GM18526 (cell line): Measurements from ENCODE around the gene DSG2.

Experiments
- POLR2A ChIP-seq: IDR thresholded peaks from 3 replicates; pipeline ENCODE4 v1.6.1; 2011; ENCODE audit not compliant: insufficient read length; ENCODE audit errors: extremely low read depth

DSG2 gene

DNA sequence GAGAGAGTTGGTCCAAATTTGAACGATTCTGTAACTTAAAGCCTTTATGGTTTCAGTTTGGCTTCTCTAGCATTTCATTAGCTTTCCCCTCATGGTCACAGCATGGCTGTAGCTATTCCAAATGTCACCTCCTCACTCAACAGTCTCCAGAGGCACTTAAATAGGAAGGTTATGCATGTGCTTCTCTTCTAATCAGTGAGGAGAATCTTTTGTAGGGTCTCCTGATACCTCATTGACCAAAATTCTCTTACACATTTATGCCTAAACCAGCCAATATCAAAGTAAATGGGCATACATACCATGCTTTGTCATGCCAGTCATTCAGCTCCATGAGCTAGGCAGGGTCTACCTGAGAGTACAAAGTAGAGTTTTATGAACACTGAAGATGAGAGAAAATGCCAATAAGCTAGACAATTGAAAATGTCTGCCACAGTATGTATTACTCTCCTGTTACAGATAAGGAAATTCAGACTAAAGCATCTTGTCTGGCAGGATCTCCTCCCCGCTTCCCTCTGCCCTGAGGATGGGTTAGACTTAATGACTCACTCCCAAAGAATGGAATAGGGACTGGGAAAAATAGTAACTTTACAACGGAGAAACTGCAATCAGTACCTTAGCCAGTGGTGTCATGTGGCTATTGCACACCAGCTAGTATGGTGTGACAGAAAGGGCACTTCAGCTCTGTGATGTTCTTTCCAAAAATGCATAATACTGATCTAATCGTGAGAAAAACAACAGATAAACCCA lies 15.4 kb downstream of the DSG2 start:
- TF ChIP-seq POLR2A, result no peak

DNA sequence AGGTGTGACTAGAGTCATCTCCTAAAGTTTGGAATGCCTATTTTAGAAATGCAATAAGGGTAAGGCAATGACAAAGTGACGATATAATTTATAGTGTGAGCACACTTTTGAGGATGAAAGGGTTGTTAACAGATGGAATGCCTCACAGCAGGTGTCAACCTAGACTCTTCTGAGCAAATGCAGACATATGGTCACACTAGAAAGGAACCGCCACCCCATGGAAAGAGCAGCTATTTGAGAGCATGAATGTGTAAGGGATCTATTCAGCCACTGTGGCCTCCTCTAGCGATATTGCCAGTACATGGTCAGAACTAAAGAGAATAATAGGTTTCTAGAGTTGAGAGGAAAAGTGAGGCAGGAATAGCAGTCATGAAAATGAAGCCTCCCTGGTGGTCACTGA lies 18.5 kb downstream of the DSG2 start:
- TF ChIP-seq POLR2A, result no peak

DNA sequence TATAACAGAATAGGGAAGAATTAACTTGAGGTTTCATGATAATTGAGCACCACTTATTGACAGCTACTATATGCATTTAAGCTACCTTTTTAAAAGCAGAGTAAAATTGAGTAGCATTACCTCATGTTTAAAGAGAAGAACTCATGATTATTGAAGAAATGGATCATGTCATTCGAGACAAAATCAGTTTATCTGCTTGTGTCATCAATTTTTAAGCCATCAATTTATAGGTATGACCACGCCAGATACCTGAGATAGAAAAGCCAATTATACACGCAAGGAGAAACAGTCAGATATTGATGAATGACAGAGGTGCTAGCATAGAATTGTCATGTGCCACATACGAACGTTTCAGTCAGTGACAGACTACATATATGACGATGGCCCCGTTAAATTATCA lies 28.4 kb downstream of the DSG2 start:
- TF ChIP-seq POLR2A, result no peak

DNA sequence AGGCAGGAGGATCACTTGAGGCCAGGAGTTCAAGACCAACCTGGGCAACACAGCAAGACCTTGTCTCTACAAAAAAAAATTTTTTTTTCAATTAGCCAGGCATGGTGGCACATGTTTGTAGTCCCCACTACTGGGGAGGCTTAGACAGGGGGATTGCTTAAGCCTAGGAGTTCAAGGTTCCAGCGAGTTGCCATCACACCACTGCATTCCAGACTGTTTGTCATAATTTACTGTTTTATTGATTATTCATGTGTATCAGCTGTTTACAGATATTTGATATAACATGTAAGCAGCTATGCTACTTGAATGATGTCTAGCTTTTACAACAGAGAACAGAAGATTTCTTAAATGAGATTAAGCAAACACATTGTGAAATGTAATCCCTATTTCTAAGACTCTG lies 35.3 kb downstream of the DSG2 start:
- TF ChIP-seq POLR2A, result no peak

DNA sequence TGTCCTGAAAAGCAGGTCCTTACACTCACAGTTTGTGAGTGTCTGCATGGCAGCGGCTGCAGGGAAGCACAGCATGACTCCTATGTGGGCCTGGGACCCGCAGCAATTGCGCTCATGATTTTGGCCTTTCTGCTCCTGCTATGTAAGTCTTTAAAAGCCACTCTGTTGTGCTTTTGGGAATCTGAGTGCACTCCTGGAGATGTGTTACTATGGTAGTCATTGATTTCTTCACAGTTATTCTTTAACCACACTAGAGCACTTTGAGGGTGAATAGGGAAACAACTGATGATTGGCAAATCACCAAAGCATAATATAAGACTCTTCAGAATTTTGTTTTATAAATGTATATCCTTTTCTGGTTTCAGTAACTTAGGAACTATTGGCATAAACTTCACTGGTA lies 40.9 kb downstream of the DSG2 start:
- TF ChIP-seq POLR2A, result no peak

DNA sequence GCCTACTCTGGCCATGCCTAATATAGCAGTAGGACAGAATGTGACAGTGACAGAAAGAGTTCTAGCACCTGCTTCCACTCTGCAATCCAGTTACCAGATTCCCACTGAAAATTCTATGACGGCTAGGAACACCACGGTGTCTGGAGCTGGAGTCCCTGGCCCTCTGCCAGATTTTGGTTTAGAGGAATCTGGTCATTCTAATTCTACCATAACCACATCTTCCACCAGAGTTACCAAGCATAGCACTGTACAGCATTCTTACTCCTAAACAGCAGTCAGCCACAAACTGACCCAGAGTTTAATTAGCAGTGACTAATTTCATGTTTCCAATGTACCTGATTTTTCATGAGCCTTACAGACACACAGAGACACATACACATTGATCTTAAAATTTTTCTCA lies 48.5 kb downstream of the DSG2 start:
- no peak for TF ChIP-seq POLR2A

DNA sequence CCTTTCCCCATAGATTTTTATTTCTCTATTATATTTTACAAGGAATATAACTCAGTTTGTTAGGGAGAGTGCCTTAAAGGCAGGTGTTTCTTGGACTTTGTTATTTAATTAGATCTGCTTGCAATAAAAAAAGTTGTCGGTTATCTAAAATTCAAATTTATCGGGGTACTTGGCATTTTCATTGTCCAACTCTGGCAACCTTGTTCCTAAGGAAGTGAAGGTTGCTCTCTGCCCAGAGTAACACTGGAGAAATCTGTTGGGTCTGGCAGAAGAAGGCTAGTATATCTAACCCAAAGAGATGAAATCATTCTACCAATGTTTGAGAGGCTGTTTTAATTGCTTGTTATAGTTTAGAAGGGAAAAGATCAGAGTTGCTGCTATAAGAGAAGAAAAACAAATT lies 50.9 kb downstream of the DSG2 start:
- no peak for TF ChIP-seq POLR2A

DNA sequence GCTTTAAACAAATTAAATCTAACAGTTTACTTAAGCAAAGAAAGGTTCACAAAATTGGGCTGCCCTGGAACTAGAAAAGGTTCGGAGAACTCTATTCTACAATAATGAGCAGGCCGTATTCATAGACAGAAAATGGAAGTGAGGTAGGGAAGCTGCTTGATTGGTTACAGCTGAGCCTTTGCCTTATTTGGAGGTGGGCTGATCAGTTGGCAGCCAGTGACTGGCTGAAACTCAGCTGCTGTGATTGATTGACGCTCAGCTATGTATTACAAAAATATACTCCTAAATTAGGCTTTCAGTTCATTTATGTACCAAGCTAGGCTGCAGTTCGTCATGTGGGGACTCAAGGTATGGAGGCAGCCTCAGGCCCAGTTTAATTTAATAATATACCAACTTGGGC lies 51.4 kb downstream of the DSG2 start:
- TF ChIP-seq POLR2A, result no peak

DNA sequence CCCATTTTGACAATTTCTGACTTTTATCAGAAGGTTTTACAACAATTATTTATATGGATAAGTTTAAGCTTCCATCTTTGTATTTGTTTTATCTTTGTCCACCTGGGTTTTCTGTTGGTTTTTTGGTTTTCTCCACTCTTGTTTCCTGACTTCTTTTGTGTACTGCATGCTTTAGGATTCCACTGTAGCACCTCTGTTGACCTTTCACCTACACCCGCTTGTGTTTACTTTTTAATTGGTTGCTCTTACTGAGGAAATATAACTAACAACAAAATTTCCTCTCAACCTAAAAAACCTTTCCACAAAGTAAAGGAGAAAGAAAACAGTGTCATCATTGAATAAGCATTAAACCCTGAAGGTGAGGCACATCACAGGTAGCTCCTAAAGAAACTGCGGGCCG lies 53.9 kb downstream of the DSG2 start:
- no peak for TF ChIP-seq POLR2A

DNA sequence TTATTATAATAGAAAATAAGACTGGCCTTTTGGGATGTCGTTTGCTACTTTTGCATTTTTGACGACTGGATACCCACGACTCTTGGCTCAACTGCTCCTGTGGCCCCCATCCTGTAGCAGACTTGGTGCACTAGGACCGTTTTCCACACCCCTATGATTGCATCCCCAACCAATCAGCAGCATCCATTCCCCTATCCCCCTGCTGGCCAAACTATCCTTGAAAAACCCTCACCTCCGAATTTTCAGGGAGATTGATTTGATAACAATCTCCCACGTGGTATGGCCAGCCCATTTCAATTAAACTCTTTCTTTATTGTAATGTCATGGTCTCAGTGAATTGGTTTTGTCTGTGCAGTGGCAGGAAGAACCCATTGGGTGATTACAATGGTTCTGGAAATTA lies 55.8 kb downstream of the DSG2 start:
- no peak for TF ChIP-seq POLR2A

DNA sequence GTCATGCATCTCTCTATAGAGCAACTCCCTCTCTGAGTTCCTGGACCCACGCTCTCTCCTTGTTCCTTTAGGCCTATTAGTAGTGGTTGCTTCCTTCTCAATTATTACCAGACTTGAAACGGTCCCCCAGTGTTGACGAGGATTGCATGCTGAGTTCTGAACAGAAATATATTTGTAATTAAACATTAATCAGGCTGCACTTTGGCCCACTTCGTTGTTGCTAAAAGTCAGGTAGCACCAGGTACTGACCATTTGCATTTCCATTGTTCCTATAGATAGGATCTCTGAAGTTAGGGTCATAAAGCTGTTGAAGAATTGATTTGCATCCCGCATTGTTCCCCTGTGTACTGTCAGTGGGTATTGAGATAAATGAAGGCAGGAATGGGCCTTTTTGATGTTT lies 56.8 kb downstream of the DSG2 start:
- TF ChIP-seq POLR2A, result no peak

DNA sequence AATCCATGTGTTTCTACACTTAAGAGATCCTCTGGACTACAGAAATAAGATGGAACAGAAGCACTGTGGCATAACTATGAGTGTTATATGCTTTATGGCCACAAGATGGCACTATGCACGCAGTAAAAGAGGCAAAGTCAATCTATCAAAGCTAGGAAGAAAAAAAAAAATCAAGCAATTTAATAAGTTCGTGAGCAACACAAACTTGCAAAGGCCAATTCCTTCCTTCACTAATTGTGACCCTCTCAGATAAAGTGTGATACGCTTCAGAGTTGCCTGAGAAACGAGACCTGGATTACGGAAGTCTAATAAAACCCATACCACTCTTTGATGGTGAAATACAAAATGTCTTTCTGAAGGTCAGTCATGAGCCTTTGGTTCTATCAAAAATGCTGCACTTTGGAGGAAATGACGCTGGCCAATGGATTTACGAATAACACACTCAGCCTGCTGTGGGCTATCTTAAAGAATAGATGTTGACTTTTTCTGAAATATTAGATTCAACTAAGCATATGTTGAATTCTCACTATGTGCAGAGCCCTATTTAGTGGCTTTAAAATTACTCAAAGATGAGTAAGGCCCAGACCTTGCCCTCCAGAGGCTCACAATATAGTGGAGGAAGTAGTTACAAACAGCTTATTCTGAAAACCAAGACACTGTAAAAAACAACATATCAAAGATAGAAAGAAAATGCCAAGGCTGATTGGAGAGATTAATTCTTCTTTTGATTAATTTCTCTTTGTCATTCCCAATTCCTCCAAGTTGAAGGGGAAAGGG lies 58.2 kb downstream of the DSG2 start:
- no peak for TF ChIP-seq POLR2A

DNA sequence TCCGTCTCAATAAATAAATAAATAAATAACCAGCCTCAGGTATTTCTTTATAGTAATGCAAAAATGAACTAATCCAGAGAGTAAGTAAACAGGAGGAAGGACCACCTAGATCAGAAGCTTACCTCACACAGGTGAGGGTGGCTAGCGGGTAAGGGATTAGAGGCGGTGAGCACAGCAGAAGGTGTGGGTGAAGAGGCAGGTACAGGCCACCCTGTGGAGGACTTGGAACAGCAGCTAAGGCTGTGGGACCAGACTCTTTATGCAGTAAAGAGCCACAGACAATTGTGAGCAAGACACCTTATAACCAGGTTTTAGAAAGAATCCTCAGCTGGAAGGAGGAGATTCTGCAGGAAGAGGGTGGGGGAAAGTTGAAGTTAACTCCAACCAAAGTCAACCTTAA lies 59.5 kb downstream of the DSG2 start:
- no peak for TF ChIP-seq POLR2A

DNA sequence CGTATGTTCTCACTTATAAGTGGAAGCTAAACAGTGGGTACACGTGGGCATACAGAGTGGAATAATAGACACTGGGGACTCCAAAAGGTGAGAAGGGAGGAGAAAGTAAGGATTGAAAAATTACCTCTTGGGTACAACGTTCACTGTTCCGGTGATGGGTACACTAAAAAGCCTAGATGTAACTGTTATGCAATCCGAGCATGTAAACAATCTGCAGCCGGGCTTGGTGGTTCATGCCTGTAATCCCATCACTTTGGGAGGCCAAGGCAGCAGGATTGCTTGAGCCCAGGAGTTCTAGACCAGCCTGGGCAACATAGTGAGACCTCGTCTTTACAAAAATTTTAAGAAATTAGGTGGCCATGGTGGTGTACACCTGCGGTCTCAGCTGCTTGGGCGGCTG lies 60.6 kb downstream of the DSG2 start:
- no peak for TF ChIP-seq POLR2A

DNA sequence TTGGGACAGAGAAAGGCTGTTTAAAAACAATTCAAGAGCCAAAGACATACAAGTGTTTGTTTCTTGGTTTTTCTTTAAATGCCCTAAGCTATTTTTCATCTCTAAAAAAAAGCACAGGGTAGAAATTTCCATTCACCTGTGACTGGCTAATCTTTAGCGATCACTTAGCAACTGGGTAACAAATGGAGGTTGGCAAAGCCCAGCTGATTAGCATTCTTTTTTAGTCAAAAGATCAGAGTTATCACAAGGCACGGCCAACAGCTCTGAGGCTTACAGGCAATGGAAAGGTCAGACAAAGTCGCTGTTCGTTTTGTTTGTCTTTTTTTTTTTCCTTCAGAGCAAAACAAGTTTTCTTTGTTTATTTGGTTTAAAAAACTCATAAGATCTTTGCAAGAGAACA lies 64.7 kb downstream of the DSG2 start:
- TF ChIP-seq POLR2A, result no peak

DNA sequence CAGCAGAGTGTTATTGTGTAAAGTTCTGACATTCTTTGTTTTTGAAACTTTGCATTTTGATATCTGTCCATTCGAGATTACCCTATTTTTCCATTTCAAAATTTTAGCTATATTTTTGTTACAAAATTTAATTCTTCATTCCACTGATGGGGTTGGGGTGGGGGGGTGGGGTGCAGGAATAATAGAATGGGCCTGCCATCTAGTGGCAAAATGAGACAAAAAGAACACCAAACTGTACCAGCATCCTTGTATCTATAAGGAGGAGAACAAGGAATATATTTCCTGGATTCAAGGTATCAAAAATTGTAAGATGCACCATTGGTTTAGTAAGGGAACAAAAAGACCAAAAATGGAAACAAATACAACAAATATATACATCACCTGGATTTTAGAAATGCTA lies 65.8 kb downstream of the DSG2 start:
- no peak for TF ChIP-seq POLR2A

DNA sequence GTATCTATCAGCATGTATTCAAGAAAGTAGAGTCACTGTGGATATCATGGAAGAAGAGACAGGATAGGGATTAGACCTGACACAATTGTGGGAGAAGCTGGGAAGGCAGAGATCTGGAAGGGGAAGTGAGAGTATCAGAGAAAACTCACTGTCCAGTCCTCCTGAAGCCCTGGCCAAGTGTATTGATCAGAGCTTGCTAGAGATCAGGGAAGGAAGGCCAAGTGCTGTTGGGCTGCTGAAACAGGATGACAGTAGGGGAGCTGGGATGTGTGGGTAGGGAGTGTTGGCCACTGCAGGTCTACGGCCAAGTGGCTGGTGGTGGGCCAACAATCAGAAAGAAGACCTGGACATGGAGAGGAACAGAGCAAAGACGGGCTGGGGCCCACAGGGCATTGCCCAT lies 67.4 kb downstream of the DSG2 start:
- TF ChIP-seq POLR2A, result no peak
